Neural crest cell (in vitro differentiated cells): ENCODE measurements around the gene STX2. TPM values are rescaled to one million over a fixed set of nuclear protein-coding genes. Genes with fewer than 3 reads are reported as not detected.
"Not testable (repeated sequence)": the region's sequence is repeated elsewhere in the genome, so short reads cannot be mapped to it uniquely, and the experiment has no call there.

Experiments
- DNase-seq: peaks from one replicate; pipeline ENCODE4 v3.0.0; 2021; ENCODE audit warnings: low read depth, mixed read lengths, low spot score
- H3K27ac Mint-ChIP-seq: one replicate; pipeline ENCODE4 v1.8.0; 2021; ENCODE audit warnings: mild to moderate bottlenecking, mixed read lengths; ENCODE audit not compliant: unreplicated experiment
- H3K27me3 Mint-ChIP-seq: 2 replicates; pipeline ENCODE4 v1.8.0; 2021; ENCODE audit warnings: low read depth, mild to moderate bottlenecking, mixed read lengths
- H3K36me3 Mint-ChIP-seq: 2 replicates; pipeline ENCODE4 v1.8.0; 2021; ENCODE audit warnings: low read depth, mild to moderate bottlenecking, mixed read lengths
- H3K4me1 Mint-ChIP-seq: 2 replicates; pipeline ENCODE4 v1.8.0; 2021; ENCODE audit warnings: mixed read lengths
- H3K4me3 Mint-ChIP-seq: one replicate; pipeline ENCODE4 v1.8.0; 2021; ENCODE audit warnings: mild to moderate bottlenecking, mixed read lengths
- H3K9me3 Mint-ChIP-seq: 2 replicates; pipeline ENCODE4 v1.8.0; 2021; ENCODE audit warnings: mixed read lengths
- total RNA-seq: library from RNA; stranded (reverse); gene quantifications from 2 replicates; pipeline ENCODE4 v1.2.1, GENCODE V29; 2021
- TF ChIP-seq, protein P1 (sequence below): fragments of 200-600 bp; sonication (generic); conservative IDR thresholded peaks from 2 replicates; pipeline ENCODE4 v1.5.0; 2021; ENCODE audit warnings: antibody characterized with exemption, mild to moderate bottlenecking

Gene STX2
- total RNA-seq, 1 donor from 2014 or later = 32.7 TPM

DNA sequence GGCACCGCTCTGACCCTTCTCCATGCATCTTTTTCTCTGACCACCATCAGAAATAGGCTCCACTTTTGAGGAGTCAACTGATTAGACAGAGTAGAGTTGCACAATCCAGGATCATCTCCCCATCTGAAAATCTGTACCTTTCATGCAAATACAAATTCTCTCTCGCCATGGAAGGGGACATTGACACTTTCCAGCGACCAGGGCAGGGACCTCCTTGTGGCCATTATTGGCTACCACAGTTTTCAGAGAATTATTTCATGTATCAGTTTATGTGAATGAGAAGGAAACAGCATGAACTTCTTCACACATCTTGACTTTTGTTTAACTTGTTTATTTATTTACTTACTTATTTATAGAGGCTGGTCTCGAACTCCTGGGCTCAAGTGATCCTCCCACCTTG is 19.0 kb upstream of the STX2 start:
- DNase-seq = no peak
- no peaks in the 10 kb centered on the region for H3K36me3 Mint-ChIP-seq
- TF ChIP-seq, protein P1, sequence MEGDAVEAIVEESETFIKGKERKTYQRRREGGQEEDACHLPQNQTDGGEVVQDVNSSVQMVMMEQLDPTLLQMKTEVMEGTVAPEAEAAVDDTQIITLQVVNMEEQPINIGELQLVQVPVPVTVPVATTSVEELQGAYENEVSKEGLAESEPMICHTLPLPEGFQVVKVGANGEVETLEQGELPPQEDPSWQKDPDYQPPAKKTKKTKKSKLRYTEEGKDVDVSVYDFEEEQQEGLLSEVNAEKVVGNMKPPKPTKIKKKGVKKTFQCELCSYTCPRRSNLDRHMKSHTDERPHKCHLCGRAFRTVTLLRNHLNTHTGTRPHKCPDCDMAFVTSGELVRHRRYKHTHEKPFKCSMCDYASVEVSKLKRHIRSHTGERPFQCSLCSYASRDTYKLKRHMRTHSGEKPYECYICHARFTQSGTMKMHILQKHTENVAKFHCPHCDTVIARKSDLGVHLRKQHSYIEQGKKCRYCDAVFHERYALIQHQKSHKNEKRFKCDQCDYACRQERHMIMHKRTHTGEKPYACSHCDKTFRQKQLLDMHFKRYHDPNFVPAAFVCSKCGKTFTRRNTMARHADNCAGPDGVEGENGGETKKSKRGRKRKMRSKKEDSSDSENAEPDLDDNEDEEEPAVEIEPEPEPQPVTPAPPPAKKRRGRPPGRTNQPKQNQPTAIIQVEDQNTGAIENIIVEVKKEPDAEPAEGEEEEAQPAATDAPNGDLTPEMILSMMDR = peak; percentile 32

DNA sequence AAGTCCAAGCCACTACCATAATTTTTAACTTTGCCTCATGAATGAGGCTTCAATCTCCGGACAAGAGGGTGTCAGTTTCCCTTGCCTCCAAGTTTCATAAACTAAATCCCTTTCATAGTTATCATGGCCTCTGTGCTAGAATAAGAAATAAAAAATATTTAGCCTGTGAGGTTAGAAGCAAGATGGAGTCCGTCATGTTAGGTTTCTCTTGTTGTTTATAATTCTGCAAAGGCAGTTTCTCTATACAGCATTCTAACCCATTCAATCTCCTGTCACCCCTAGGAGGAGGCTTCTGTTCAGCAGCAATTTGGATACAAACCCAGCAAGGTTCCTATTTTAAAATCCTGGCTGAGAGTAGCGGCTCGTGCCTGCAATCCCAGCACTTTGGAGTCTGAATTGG is 17.0 kb upstream of the STX2 start:
- H3K27ac Mint-ChIP-seq = no peak overlapping the region
- H3K27me3 Mint-ChIP-seq = peaks cover 26% of the 10 kb centered on the region
- peaks cover 7% of the 10 kb centered on the region for H3K9me3 Mint-ChIP-seq
- H3K4me1 Mint-ChIP-seq = peaks cover 14% of the 10 kb centered on the region
- H3K4me3 Mint-ChIP-seq = no peak overlapping the region
- H3K36me3 Mint-ChIP-seq = no peaks in the 10 kb centered on the region
- TF ChIP-seq, protein P1 = no peak
- DNase-seq = no peak

More for the DNA sequence above, 19.0 kb upstream of the STX2 start:
- Mint-ChIP-seq H3K4me1 (peaks cover 8% of the 10 kb centered on the region), H3K9me3 (peaks cover 7% of the 10 kb centered on the region), H3K27me3 (peaks cover 24% of the 10 kb centered on the region), H3K27ac (no peak overlapping the region), H3K4me3 (no peak overlapping the region)

DNA sequence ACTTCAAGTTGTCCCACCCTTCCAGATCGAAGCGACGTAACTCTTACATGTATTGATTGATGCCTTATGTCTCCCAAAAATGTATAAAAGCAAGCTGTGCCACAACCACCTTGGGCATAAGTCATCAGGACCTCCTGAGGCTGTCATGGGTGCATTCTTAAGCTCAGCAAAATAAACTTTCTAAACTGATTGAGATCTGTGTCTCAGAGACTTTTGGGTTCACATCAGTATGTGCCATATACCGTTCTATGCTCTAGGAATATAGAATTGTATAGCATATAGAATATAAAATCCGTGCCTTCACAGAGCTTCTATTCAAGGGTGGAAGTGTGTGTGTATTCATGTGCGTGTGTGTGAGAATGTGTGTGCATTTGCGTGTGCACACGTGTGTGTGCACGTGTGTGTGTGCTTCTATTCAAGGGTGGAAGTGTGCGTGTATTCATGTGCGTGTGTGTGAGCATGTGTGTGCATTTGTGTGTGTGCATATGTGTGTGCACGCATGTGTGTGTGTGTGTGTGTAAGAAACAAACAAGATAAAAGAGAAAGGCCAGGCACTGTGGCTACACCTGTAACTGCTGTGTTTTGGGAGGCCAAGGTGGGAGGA is 11.5 kb upstream of the STX2 start:
- TF ChIP-seq, protein P1 = no peak
- Mint-ChIP-seq H3K4me3 (no peak overlapping the region), H3K36me3 (no peaks in the 10 kb centered on the region), H3K27me3 (peaks cover 24% of the 10 kb centered on the region), H3K9me3 (no peaks in the 10 kb centered on the region), H3K4me1 (peaks cover 30% of the 10 kb centered on the region), H3K27ac (no peak overlapping the region)
- DNase-seq = no peak

DNA sequence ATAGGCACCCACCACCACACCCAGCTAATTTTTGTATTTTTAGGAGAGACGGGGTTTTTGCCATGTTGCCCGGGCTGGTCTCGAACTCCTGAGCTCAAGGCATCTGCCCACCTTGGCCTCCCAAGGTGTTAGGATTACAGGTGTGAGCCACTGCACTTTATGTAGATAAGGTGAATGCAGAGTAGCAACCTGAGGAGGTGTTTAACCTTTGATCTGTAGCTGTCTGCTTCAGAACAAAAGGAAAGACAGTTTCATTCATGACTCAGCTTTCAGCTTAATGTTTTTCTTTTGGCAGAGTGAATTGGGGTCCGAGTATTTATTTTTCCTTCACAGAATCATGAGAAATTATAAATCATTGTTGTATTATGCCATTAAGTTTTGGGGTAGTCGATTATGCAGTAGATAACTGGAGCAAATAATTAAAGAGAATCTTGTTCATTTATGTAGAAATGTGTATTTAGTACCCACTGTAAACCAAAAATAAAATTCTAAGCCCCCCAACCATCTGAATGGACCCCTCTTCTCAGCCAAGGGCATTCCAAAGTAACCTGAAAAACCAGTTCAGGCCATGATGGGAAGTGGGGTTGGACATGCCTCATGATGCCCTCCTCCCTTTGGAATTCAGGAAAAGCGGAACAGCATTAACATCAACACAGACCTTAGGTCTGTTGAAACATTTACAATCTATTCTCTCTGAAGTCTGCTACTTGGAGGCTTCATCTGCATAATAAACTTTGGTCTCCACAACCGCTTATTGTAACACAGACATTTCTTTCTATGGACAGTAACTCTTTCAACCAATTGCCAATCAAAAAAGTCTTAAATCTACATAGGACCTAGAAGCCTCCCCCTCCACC is 10.7 kb upstream of the STX2 start:
- Mint-ChIP-seq H3K9me3 (peaks cover 3% of the 10 kb centered on the region), H3K27me3 (peaks cover 20% of the 10 kb centered on the region), H3K4me1 (peaks cover 30% of the 10 kb centered on the region), H3K27ac (peak overlapping the region; percentile 9), H3K36me3 (no peaks in the 10 kb centered on the region), H3K4me3 (no peak overlapping the region)
- TF ChIP-seq, protein P1 = no peak
- DNase-seq = no peak

DNA sequence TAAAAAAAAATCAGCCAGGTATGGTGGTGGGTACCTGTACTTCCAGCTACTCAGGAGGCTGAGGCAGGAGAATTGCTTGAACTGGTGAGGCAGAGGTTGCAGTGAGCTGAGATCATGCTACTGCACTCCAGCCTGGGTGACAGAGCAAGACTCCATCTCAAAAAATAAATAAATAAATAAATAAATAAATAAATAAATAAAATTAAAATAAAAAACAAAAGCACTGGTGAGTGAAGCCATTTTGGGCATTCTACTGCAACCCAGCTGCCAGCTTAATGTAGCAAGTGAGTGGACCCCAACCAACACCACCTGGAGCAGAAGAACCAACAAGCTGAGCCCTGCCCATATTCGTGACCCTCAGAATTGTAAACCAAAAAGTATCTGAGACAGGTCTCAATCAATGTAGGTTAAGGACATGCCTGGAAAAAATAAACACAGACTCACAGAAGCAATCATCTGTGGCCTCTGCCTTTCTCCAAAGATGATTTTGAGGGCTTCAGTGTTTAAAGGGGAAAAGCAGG is 9.8 kb upstream of the STX2 start:
- H3K27ac Mint-ChIP-seq = not testable (repeated sequence)

DNA sequence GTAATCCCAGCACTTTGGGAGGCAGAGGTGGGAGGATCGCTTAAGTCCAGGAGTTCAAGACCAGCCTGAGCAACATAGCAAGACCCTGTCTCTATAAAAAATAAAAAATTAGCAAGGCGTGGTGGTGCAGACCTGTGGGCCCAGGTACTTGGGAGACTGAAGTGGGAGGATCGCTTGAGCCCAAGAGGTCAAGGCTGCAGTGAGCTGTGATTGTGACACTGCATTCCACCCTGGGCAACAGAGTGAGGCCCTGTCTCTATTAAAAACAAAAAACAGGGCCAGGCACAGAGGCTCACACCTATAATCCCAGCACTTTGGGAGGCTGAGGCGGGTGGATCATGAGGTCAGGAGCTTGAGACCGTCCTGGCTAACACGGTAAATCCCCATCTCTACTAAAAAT is 9.1 kb upstream of the STX2 start:
- DNase-seq, H3K9me3 Mint-ChIP-seq: not testable (repeated sequence)
- peaks cover 22% of the 10 kb centered on the region for H3K4me1 Mint-ChIP-seq

More for the DNA sequence above, 9.8 kb upstream of the STX2 start:
- not testable (repeated sequence) for DNase-seq, H3K36me3 Mint-ChIP-seq, H3K9me3 Mint-ChIP-seq, H3K4me3 Mint-ChIP-seq
- Mint-ChIP-seq H3K27me3 (peaks cover 12% of the 10 kb centered on the region), H3K4me1 (peaks cover 28% of the 10 kb centered on the region)

More for the DNA sequence above, 9.1 kb upstream of the STX2 start:
- H3K27ac Mint-ChIP-seq, H3K36me3 Mint-ChIP-seq, H3K27me3 Mint-ChIP-seq, H3K4me3 Mint-ChIP-seq: not testable (repeated sequence)
